DMS53 treated with DMSO at 0.1 percent for 48 hours (cell line): ENCODE results near the gene OLFML2B.
"Not testable (repeated sequence)": the region's sequence is repeated elsewhere in the genome, so short reads cannot be mapped to it uniquely, and the experiment has no call there.

ENCODE experiments used
- DNase-seq: peaks from one replicate; lab custom pipeline; 2025; ENCODE audit not compliant: unreplicated experiment; lab: John Stamatoyannopoulos, UW

OLFML2B gene

DNA sequence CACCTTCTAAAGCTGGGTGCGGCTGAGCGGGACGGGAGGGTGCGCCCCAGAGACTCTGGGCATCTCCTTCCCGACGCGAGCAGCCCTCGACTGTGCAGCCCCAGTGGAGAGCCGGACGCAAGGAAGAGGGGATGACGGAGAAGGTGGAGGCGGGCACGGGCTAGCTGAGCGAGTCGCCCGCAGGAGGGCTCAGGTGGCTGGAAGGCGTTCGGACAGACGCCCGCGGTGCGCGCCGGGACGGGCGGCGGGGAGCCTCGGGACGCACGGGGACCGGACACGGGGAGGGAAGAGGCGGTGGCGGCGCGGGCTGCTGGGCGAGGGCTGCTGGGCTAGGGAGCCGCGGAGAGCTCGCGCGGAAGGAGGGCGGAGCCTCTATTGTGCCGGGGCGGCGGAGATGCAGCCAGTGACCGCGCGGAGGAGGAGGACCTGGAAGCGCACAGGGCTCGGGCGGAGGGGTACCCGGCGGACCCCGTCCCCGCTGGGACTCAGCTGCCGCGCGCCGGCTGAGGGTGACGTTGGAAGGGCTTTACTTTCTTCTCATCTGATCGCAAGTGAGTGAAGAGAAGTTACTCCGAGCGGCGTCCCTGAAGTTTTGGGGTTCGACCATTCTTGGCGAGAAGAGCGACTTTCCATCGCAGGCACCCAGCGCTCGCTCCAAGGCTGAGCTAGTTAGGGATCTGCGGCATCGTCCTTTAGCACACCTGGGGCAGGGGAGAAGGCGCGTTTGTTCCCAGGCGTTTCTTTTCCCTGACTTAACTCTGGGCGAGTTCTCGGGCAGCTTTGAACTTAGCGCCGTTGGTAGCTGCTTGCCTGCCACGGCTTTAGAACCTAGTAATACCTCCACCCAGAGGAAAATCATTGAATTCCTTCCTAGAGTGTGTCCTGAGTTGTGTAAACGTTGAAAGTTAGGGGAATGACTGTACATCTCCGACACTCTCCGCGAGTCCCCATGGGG, at the start of gene OLFML2B:
TSS of gene OLFML2B (minus strand) at position 323 of the 955 bp plus-strand sequence. CDS start 439 bp downstream, outside the sequence.
- DNase-seq: peak; percentile 50

DNA sequence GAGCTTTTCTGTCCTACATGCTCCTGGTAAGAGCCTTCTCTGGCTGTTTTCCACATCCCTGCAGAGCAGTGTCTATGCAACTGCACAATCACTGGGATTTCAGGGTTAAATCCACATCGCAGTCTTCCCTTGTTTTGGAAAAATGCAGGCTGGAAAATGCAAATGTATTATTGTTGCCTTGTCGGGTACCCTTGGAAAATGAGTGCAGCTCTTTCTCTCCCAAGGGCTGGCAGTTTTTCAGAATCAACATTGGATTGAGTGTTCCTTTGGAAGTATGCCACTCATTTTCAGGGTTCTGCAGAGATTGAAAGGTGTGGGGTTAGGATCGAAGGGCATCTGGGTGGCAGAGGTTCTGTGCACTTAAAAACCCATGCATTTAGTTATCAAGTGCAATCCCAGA, 49.1 kb upstream of the OLFML2B start:
- no peak for DNase-seq

- no peak for DNase-seq
Measured at GRCh38 chr1:162070825-162071224, 47.2 kb upstream of the OLFML2B start.

DNA sequence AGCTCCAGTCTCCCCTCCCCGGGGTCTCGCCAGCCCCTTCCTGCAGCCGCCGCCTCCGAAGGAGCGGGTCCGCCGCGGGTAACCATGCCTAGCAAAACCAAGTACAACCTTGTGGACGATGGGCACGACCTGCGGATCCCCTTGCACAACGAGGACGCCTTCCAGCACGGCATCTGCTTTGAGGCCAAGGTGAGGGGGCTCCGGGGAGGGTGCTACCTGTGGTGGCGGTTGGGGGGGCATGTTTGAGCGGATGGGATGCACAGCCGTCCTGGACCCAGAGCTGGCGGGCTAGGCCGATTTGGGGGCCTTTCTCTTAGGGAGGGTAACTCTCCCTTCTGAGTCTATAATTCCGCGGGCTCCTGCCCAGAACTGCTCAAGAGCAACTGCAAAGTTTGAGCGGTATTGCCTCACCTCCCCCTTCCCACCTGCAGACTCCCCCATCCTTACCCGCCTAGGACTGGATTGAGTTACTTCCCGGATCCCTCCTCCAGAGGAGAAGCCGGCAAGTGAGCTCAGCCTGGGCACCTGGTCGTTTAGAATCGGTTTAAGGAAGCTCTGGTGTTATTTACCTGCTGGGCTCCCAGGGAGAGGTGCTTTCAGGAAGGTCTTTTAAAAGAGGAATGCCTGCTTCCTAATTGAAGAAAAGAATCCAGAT, 46.6 kb upstream of the OLFML2B start:
- peak; percentile 35 for DNase-seq

DNA sequence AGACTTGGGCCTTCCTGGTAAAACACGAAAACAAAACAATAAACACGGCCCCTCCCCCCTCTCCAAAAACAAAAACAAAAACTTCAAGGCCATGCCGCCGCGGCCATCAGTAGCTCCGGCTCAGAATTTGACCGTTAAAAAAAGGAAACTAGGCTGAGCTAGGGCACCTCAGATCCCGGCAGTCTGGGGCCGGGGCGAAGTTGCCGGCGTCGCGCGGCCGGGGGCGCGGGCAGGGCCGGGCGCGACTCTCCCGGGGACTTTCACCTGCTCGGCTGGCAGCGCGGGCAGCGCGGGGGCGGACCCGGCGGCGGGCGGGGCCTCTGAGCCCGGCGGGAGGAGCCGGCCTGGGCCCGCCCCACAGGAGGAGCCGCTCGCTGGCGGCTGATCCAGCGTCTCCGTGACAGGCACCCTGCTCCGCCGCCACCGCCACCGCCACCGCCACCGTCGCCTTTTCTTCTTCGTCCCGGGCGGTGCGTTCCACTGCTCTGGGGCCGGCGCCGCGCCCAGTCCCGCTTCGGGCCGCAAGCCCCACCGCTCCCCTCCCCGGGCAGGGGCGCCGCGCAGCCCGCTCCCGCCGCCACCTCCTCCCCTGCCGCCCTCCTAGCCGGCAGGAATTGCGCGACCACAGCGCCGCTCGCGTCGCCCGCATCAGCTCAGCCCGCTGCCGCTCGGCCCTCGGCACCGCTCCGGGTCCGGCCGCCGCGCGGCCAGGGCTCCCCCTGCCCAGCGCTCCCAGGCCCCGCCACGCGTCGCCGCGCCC, 45.8 kb upstream of the OLFML2B start, which contains the start of gene NOS1AP:
TSS of gene NOS1AP (plus strand) at position 358 of the 760 bp plus-strand sequence. CDS start 487 bp downstream, outside the sequence.
- DNase-seq: peak; percentile 63

DNA sequence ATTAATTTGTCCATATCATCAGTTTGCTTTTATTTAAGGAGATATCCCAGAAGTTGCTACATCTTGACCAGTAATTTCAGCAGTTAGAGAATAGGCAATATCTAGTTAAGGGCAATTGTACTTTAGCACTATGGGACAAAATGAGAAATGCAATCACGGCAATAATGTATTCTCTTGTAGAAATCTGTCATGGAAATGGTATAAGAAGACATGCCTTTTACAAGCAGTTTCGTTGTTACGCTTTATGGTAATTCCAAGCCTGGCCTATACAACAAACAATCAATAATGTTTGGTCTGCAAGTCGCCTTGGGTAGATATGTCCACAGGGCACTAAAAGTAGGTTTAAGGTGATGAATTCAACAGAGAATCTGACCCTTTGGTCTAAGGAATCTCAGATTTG, 44.6 kb upstream of the OLFML2B start:
- no peak for DNase-seq

DNA sequence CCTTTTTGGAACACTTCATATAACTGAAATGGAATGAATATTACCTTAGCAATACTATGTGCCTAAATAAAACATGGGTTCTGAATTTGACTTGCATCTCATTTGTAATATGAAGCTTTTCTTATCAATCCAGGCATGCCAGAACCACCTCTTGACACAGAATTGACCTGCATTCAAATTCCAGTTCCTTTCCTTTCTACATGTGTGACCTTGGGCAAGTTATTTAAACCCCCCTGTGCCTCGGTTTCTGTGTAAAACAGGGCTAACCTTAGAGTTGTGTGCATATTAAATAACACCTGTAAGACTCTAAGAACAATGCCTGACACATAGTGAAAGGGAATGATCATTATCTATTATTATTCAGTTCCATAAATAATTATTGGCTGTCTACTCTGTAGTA, 43.8 kb upstream of the OLFML2B start:
- DNase-seq: no peak

GRCh38 chr1:162066836-162067235, 43.2 kb upstream of the OLFML2B start:
- not testable (repeated sequence) for DNase-seq

DNA sequence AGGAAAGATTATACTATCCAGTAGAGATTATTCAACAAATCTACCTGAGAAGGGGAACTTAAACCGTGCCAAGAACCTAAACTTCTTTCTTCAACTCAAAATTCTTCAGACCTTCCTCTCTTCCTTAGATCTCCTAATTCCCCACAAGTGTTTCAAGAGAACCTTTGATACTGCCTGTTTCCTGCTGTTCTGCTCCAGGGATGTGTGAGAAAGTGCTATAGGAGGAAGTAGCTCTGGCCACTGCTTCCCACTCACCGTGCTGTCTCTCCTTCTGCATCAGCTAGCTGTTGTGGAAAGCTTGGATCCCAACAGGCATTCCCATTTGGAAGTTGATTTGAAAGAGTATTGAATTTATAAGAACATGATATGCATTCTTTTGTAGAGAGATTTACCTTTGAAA, 41.3 kb upstream of the OLFML2B start:
- no peak for DNase-seq

DNA sequence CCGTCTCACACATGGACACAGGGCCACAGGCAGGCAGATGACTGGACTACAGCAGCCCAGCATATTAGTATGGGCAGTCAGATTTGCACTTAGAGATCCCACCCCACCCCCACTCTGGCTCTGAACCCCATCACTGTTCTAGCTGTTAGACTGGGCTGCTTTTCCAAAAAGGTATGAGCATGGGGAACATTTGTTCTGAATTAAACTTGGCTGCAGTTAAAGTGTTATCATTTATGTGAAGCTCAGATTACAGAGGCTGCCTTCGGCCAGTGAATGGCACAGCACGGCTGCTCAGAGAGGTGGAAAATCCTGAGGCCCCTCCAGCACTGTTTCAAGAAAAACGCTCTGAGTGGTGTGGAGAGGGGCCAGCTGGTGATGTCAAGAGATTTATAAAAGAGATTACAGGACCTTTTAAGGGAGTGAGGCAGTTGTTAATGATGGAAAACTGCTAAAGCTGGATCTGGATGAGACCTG, 38.9 kb upstream of the OLFML2B start:
- no peak for DNase-seq

DNA sequence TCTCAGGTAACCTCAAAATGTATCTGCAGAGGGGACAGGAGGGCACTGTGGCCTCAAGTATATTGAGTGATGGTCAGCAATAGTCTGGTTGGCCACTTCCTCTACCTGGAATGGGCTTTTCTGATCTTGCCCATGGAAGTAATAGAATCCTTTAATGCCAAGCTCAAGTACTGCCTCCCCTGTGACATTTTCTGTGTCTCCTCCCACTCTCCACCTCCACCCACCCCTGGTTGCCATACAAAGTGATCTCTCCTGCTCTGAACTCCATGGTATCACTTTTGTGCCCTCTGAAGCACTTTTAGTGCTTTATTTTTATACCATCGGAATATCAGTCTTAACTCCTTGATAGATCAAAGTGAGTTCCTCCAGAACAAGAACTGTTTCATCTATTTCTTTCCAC, 36.6 kb upstream of the OLFML2B start:
- DNase-seq: no peak

DNA sequence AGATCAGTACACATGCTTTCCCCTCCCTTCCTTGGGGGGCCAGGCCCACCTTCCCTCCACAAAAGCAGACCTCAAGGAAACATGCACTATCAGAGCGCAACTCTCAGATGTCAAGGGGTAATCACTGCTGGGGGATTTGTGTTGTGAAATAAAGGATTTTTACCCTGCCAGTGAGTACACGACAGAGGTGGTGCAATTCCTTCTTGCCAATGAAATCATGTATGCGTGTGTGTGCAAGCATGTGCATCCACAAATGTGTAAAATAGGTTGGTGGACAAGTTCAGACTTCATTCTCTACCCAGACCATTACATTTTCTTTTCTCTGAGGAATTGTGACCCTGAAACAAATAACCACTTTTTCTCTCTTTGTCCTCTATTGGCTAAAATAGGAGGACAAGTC, 36.1 kb upstream of the OLFML2B start:
- DNase-seq: no peak

- DNase-seq: no peak
Measured at GRCh38 chr1:162056579-162056978, 32.9 kb upstream of the OLFML2B start.

GRCh38 chr1:162056043-162056442, 32.4 kb upstream of the OLFML2B start:
- peak; percentile 71 for DNase-seq

DNA sequence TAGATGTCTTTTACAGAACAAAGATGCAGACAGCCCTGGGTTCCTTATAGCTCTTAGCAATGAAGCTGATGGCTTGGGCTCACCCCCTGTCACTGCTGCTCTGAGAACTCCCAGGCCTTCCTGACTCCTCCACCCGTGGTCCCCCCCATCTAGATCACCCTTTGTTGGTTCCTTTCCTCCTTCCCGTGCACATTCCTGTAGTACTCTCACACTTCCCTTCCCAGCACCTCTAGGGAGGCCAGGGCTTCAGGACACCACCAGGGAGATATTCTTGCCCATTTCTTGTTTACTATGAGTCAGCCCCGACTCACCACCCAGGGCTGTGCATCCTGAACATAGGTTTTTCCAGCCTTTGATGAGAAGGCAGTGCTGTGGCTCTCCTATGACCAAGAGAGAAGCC, 31.4 kb upstream of the OLFML2B start:
- peak; percentile 24 for DNase-seq

- DNase-seq: not testable (repeated sequence)
Measured at GRCh38 chr1:162053949-162054348, 30.3 kb upstream of the OLFML2B start.

GRCh38 chr1:162046921-162047320, 23.3 kb upstream of the OLFML2B start:
- no peak for DNase-seq

DNA sequence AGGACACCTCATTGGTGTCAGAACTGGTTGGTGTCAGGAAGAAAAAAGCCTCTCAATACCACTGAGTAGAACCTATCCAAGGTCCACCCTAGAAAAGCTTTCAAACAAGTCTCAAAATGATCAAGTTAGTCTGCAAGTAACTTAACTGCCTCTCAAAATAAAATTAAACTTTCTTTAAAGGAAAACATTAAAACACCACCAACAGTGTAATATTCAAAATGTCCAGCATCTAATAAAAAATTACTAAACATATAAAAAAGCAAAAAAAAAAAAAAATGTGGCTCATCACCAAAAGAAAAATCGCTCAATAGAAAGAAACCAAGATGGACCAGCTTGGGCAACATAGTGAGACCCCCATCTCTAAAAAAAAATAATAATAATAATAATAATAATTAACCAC, 18.7 kb upstream of the OLFML2B start:
- no peak for DNase-seq

- DNase-seq: peak; percentile 4
Measured at GRCh38 chr1:162040657-162041056, 17.0 kb upstream of the OLFML2B start.

DNA sequence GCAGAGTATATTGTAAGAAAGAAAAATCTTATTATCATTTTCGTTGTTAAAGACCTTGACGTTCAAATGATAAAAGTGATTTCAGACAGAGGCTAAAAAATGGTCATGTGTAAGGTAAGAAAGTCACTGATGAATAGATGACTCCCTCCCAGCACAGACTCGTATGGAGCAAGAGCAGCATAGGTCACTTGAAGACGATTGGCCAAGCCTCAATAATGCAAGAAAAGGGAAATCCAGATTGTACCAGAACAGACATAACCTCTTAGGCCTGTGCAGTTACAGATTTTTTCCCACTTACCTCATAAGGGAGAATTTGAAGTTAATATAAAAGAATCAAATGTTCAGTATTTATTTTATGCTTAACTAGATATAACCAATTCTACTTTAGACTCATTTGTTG, 16.3 kb upstream of the OLFML2B start:
- no peak for DNase-seq

DNA sequence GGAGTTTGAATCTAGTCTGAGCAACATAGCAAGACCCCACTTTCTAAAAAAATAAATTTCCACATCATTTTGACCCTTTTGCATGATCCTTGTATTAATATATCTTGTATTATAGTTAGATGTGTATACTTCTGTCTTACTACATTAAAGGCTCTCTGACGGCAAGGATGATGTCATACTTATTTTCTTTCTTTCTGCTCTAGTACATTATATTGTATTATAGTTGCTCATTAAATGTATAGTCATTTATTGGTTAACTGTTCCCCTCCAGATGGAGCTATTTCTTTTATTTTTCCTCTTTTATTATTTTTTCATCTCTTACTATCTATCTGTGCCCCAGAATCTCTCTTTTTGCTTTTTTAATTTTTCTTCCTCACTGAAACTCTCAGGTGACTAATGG, 15.0 kb upstream of the OLFML2B start:
- DNase-seq: no peak
